ENCODE results near the gene ATXN7L3B. TPM values are rescaled to one million over a fixed set of nuclear protein-coding genes. Genes with fewer than 3 reads are reported as not detected.

The ATXN7L3B gene
- total and polyA plus RNA-seq, 7 donors, result 13.2 to 21.0 (median 16.9) TPM

GRCh38 chr12:74515849-74516248 is 21.8 kb upstream of the ATXN7L3B start:
- WGBS, 2 donors, result 29 to 40% methylated on average over 2 of the region's 2 CpGs
- H3K27ac ChIP-seq, result no peak overlapping the region
- no peak overlapping the region for H3K4me3 ChIP-seq
- DNase-seq, result no peak
- intact Hi-C loops (cut with DNase I), result no loop called here
- no peaks in the 10 kb centered on the region for H3K27me3 ChIP-seq
- H3K36me3 ChIP-seq, result no peaks in the 10 kb centered on the region
- TF ChIP-seq EP300 (IDR thresholded peaks at IDR 0.05), result no peak
- TF ChIP-seq, protein P1, sequence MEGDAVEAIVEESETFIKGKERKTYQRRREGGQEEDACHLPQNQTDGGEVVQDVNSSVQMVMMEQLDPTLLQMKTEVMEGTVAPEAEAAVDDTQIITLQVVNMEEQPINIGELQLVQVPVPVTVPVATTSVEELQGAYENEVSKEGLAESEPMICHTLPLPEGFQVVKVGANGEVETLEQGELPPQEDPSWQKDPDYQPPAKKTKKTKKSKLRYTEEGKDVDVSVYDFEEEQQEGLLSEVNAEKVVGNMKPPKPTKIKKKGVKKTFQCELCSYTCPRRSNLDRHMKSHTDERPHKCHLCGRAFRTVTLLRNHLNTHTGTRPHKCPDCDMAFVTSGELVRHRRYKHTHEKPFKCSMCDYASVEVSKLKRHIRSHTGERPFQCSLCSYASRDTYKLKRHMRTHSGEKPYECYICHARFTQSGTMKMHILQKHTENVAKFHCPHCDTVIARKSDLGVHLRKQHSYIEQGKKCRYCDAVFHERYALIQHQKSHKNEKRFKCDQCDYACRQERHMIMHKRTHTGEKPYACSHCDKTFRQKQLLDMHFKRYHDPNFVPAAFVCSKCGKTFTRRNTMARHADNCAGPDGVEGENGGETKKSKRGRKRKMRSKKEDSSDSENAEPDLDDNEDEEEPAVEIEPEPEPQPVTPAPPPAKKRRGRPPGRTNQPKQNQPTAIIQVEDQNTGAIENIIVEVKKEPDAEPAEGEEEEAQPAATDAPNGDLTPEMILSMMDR (IDR thresholded peaks at IDR 0.05), result no peak
- no peak for TF ChIP-seq POLR2AphosphoS5 (IDR thresholded peaks at IDR 0.05)
- no peak for TF ChIP-seq POLR2A (IDR thresholded peaks at IDR 0.05)
- H3K4me1 ChIP-seq, result no peaks in the 10 kb centered on the region
- H3K9me3 ChIP-seq, result no peaks in the 10 kb centered on the region

GRCh38 chr12:74526535-74526934 is 11.1 kb upstream of the ATXN7L3B start:
- DNase-seq, result no peak
- WGBS, 2 donors, result 73 to 81% methylated on average over 2 of the region's 2 CpGs
- Histone ChIP-seq H3K4me1 (no peaks in the 10 kb centered on the region), H3K27ac (no peak overlapping the region), H3K9me3 (no peaks in the 10 kb centered on the region), H3K27me3 (no peaks in the 10 kb centered on the region), H3K36me3 (no peaks in the 10 kb centered on the region), H3K4me3 (no peak overlapping the region)
- no peak for TF ChIP-seq POLR2A (IDR thresholded peaks at IDR 0.05)
- TF ChIP-seq, protein P1 (IDR thresholded peaks at IDR 0.05), result no peak
- TF ChIP-seq POLR2AphosphoS5 (IDR thresholded peaks at IDR 0.05), result no peak
- TF ChIP-seq EP300 (IDR thresholded peaks at IDR 0.05), result no peak
- intact Hi-C loops (cut with DNase I), result no loop called here

DNA sequence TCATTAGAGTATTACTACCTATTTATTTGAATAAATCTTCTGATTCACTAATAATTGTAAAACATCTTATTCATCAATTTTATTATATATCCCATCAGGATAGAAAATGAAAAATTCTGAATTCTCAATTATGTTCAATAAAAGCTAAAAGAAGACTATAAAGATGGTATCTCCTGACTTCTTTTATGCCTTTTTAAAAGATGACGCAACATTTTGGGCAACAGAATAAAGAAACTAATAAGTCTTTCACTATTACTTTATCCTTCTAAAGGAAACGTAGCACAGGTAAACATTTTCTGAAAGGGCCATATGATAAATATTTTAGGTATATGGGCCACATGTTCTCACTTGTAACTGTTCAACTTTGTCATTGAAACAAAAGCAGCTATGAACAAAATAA is 10.1 kb upstream of the ATXN7L3B start:
- no peaks in the 10 kb centered on the region for H3K4me1 ChIP-seq
- H3K27me3 ChIP-seq, result no peaks in the 10 kb centered on the region
- no peak for DNase-seq
- no peak overlapping the region for H3K27ac ChIP-seq
- TF ChIP-seq EP300 (IDR thresholded peaks at IDR 0.05), result no peak
- TF ChIP-seq POLR2AphosphoS5 (IDR thresholded peaks at IDR 0.05), result no peak
- TF ChIP-seq, protein P1 (IDR thresholded peaks at IDR 0.05), result no peak
- TF ChIP-seq POLR2A (IDR thresholded peaks at IDR 0.05), result no peak
- H3K36me3 ChIP-seq, result no peaks in the 10 kb centered on the region
- intact Hi-C loops (cut with DNase I), result no loop called here
- no peak overlapping the region for H3K4me3 ChIP-seq
- 64 to 80% methylated on average over 2 of the region's 2 CpGs for WGBS, 2 donors
- no peaks in the 10 kb centered on the region for H3K9me3 ChIP-seq

- Histone ChIP-seq H3K4me1 (no peaks in the 10 kb centered on the region), H3K9me3 (no peaks in the 10 kb centered on the region), H3K27ac (no peak overlapping the region), H3K27me3 (peaks cover 0 to 3% (median 0%) of the 10 kb centered on the region in 3 donors), H3K4me3 (no peak overlapping the region), H3K36me3 (no peaks in the 10 kb centered on the region)
- no peak for TF ChIP-seq EP300 (IDR thresholded peaks at IDR 0.05)
- TF ChIP-seq, protein P1 (IDR thresholded peaks at IDR 0.05), result no peak
- TF ChIP-seq POLR2A (IDR thresholded peaks at IDR 0.05), result no peak
- TF ChIP-seq POLR2AphosphoS5 (IDR thresholded peaks at IDR 0.05), result no peak
- intact Hi-C loops (cut with DNase I), result no loop called here
- DNase-seq, result no peak
- WGBS, 2 donors, result 67 to 86% methylated on average over 2 of the region's 2 CpGs
These were observed 7.0 kb upstream of the ATXN7L3B start for GRCh38 chr12:74530676-74531075.

GRCh38 chr12:74535536-74535935 is 2.1 kb upstream of the ATXN7L3B start:
- no peak for DNase-seq
- TF ChIP-seq POLR2AphosphoS5 (IDR thresholded peaks at IDR 0.05), result no peak
- TF ChIP-seq, protein P1 (IDR thresholded peaks at IDR 0.05), result no peak
- TF ChIP-seq EP300 (IDR thresholded peaks at IDR 0.05), result no peak
- no peak for TF ChIP-seq POLR2A (IDR thresholded peaks at IDR 0.05)
- Histone ChIP-seq H3K9me3 (no peaks in the 10 kb centered on the region), H3K4me1 (peaks cover 0 to 27% (median 24%) of the 10 kb centered on the region in 4 donors), H3K36me3 (no peaks in the 10 kb centered on the region), H3K27me3 (peaks cover 0 to 3% (median 0%) of the 10 kb centered on the region in 3 donors), H3K27ac (no peak overlapping the region), H3K4me3 (no peak overlapping the region)
- 81 to 86% methylated on average over 5 of the region's 5 CpGs for WGBS, 2 donors
- intact Hi-C loops (cut with DNase I), result no loop called here
